ENCODE results near the gene SLCO4A1.

The SLCO4A1 gene

GRCh38 chr20:62663145-62664018 is 21.1 kb downstream of the SLCO4A1 start:
- H3K4me3 ChIP-seq (ENCODE audit: low read depth, low read length) = no peak overlapping the region
- TF ChIP-seq CTCF (IDR thresholded peaks at IDR 0.05; ENCODE audit: control insufficient read depth, extremely low read depth, insufficient read depth) = no peak
- DNase-seq (ENCODE audit: low read depth) = no peak

DNA sequence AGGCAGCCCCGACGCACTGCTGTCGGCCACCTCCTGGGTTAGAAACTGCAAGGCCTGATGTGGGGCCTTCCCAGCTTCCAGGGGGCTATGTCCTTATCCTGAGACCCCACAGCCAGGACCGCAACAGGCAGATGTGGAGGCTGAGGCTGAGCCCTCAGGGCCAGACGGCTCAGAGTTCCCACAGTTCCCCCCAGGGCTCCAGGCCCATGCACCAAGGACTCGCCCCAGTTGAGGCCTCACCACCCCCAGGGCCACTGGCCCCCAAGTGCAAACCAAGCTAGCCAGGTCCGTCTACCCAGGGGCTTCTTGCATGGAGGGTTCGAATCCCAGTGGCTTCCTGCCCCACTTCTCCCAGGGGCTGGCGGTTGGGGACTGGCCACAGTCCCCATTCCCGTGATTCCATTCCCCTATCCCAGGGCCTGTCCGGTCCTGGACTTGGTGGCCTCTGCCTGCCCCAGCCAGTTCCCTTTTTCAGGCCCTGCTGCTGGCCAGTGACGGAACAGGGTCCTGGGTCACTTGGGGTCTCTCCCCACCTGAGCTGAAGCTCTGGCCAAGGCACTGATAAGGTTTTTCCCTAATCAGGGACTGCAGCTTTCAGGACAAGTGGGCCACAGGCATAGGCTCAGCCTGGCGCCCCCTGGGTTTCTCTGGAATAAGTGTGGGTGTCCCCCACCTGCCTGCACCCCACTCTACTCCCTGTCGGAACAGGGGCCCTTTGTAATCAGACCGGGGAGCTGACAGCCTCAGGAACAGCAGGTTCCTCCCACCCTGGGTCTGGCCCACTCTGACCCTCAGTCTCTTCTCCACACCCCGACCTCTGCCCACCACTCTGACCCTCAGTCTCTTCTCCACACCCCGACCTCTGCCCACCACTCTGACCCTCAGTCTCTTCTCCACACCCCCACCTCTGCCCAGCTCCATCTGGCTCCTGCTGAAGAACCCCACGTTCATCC is 22.0 kb downstream of the SLCO4A1 start:
- TF ChIP-seq CTCF (IDR thresholded peaks at IDR 0.05; ENCODE audit: control insufficient read depth, extremely low read depth, insufficient read depth) = no peak

GRCh38 chr20:62665153-62665754 is 23.0 kb downstream of the SLCO4A1 start:
- H3K4me3 ChIP-seq (ENCODE audit: low read depth, low read length) = no peak overlapping the region
- TF ChIP-seq CTCF (IDR thresholded peaks at IDR 0.05; ENCODE audit: control insufficient read depth, extremely low read depth, insufficient read depth) = no peak
- no peak for DNase-seq (ENCODE audit: low read depth)

More for the DNA sequence above, 22.0 kb downstream of the SLCO4A1 start:
- no peak overlapping the region for H3K4me3 ChIP-seq (ENCODE audit: low read depth, low read length)
- DNase-seq (ENCODE audit: low read depth) = no peak

DNA sequence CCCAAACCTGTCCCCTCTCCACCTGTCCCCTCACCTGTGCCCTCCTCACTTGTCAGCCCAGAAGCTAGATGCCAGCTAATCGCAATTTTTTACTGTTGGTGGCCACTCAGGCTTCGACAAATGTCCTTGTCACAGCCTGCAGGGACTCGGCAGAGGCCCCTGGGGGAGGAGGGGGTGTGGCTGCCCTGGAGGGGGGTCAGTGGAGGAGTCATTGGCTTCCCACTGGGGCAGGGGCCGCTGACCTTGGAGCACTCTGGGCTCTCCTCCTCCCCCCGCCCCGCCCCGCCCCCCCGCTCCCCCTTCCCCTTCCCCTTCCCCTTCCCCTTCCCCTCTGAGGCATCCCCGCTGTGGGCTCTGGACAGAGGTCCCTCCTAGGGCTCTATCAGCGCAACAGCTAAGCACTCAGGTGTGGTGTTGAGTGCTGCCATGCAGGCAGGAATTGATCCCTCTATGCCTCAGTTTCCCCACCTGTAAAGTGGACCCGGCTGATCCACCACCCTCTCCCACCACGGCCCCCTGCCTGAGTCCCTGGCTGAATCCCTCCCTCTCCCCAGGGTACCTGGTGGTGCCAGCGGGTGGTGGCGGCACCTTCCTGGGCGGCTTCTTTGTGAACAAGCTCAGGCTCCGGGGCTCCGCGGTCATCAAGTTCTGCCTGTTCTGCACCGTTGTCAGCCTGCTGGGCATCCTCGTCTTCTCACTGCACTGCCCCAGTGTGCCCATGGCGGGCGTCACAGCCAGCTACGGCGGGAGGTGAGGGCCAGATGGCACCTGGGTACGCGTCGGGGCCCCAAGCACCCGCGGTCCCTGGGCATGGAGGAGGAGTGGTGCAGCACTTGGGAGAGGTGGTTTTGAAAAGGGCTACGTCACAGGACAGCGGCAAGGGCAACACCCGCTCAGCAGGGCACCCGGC is 23.8 kb downstream of the SLCO4A1 start:
- no peak for DNase-seq (ENCODE audit: low read depth)
- no peak for TF ChIP-seq CTCF (IDR thresholded peaks at IDR 0.05; ENCODE audit: control insufficient read depth, extremely low read depth, insufficient read depth)
- H3K4me3 ChIP-seq (ENCODE audit: low read depth, low read length) = no peak overlapping the region

DNA sequence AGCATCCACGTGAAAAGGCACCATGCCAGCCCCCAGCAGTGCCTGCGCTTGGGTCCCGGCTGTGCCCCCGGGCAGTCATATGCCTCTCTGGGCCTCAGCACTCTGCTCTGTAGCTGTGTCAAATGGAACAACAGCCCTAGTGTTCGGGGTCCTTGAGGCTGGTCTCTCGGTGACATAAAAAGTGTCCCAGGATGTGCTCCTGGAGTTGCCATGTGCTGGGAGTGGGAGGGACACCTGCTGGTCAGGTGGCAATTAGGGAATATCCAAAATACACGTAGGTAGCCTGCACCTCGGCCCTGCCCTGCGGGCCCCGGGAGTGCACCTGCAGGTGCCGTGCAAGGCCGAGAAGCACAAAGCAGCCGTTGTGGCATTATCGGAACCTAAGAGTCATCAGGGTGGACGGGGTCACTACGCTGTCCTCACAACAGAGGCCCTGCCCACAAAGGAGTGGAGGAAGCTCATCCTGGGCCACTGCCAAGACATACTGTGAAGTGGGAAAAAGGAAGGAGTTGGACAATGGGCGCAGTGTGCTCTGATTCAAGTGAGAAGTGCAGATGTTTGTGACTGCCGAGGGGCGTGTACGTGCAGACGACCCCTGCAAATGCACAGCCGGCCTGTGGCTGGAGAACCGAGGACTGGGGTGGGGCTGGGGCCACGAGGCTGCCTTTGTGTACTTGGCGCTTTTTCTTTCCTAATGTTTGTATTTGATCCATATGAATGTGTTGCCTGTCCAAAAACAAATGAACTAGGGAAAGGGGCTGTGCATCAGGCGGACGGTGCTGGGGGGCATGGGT is 24.6 kb downstream of the SLCO4A1 start:
- DNase-seq (ENCODE audit: low read depth) = no peak
- TF ChIP-seq CTCF (IDR thresholded peaks at IDR 0.05; ENCODE audit: control insufficient read depth, extremely low read depth, insufficient read depth) = 0 out of 2 replicates have a peak, but pooled peaks have one; percentile 7
- H3K4me3 ChIP-seq (ENCODE audit: low read depth, low read length) = no peak overlapping the region

All from LNCaP clone FGC (cell line).